GM12892 (cell line): Measurements from ENCODE around the gene TRPM5.

Experiments
- DNase-seq: peaks from one replicate; pipeline ENCODE4 v3.0.0; 2011; ENCODE audit not compliant: insufficient read length
- FAIRE-seq: peaks from 2 replicates; lab custom pipeline; 2011; peaks lifted over from hg19 to GRCh38; lab: Jason Lieb, UNC
- POLR2A ChIP-seq: IDR thresholded peaks from 2 replicates; pipeline ENCODE4 v1.6.1; 2011; ENCODE audit warnings: low read depth, low read length, control low read depth
- POLR2AphosphoS5 ChIP-seq: IDR thresholded peaks from 2 replicates; pipeline ENCODE4 v1.6.1; 2011; ENCODE audit warnings: low read depth, low read length, control low read depth
- TAF1 ChIP-seq: IDR thresholded peaks from 2 replicates; pipeline ENCODE4 v1.6.1; 2011; ENCODE audit warnings: low read depth, mild to moderate bottlenecking, control low read depth, low read length, borderline replicate concordance

TRPM5 gene

DNA sequence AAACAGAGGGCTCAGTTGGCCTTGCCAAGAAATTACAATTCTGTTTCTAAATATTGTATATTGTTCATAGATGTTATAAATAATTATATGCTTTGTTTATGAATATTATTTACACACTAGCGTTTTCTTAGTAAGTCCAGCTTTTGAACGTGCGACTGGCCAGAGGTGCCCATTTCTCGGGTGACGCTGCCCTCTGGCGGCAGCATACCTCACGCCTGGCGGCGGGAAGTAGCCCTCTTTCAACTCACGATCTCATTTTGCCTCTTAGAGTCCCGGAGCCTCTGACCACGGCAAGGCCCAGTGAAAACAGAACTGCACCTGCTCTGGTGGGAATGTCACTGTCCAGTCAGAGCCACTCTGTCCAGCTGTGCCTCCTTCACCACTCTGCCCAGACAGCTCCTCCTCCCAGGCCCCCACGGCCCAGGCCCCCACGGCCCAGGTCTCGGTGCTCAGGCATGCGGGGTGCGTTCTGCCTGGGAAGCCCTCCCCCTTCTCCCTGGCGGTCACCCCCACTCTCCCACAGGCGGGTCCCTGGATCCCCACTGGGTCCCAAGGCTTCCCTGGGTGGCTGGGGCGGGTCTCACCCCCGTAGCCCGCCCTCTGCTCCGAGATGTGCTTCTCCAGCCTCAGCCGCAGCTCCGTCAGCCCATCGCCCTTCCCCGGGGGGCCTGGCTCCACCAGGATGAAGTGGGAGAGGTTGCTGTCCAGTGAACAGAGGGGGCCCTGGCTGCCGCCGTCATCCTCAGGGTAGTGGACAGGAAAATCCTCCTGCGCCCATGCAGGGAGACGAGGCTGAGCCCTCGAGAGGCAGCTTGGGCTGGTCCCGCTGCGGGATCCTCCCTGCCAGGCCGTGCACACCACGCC is 24.4 kb downstream of the TRPM5 start:
- FAIRE-seq = peak; percentile 74
- TF ChIP-seq TAF1 (no peak), POLR2AphosphoS5 (no peak), POLR2A (no peak)
- DNase-seq = peak; percentile 85

DNA sequence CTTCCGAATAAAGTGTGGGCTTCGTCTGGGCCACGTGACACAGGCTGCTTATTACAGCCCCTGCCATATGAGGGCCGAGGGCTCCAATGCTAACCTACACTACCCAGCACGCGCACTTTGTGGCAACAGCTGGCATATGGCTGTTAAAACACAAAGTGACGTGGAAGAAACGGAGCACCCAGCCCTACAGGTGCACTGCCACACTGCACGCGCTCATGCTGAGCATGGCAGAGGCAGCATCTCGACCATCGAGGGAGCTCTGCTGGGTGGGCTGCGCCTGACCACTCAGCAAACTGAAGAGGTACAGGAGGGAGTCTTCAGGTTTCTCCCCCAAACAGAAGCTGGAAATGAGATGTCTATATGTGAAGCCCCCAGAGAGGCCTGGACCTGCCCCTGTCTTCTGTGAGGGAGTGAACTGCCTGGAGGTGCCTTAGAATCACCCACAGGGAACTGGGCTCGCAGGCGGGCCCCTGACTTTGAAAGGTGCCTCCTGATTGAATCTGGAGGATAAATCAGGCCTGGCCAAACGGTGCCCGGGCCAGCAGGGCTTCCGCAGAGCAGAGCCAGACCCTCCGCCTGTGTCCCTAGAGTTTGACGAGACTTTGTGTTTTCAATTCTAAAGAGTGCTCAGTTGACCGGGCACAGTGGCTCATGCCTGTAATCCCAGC is 25.5 kb downstream of the TRPM5 start:
- FAIRE-seq (no peak), DNase-seq (no peak)
- TF ChIP-seq TAF1 (no peak), POLR2AphosphoS5 (no peak), POLR2A (no peak)

DNA sequence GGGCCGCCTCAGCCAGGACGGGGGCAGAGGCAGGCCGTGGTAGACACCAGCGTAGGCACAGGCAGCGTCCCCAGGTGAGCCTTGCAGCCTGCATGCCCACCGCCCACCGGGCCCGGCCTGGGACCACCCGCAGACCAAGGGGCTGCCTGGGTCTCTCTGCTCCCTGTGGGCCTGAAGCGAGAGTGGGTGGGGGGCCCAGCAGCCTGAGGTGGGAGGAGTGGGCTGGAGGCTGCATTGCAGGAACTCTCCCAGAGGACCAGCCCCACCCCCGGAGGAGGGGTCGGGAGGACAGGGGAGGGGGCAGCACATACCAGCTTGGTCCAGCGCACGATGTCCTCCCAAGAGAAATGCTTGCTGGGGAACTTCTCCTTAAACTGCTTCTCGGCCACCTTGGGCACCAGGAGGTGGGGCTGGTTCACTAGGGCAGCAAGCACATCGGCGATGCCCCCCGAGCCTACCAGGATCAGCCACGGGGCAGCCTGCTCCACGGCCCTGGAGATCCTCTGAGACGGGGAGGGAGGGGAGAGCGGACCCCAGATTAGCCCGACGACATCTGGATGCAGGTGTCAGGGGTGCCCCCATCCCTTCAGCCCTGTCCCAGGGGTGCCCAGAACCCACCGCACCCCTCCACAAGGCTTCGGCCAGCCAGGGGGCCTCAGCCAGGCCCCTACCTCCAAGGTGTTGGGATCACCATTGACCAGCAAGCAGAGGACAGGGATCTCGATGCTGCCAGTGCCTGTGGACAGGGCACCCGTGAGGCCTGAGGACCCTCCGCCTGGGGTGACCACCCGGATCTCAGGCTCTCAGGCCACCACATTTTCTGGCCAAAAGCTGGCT is 26.2 kb downstream of the TRPM5 start:
- FAIRE-seq (no peak), DNase-seq (no peak)
- TF ChIP-seq POLR2AphosphoS5 (no peak), POLR2A (no peak), TAF1 (no peak)

DNA sequence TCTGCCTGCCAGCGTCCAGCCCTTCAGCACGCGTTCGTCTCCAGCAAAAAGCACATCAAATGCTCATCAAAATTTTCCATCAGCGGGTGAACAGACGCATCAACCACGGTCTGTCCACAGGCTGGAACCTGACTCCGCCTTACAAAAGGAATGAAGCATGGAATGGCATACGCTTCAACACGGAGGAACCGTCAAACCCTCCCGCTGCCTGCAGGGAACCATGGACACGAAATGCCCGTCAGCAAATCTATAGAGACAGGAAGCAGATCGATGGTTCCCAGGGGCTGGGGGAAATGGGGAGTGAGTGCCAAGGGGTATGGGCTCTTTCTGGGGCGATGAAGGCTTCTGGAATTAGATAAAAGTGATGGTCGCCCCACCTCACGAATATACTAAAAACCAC is 27.5 kb downstream of the TRPM5 start:
- FAIRE-seq = no peak
- TF ChIP-seq POLR2A (no peak), TAF1 (no peak), POLR2AphosphoS5 (no peak)
- no peak for DNase-seq

DNA sequence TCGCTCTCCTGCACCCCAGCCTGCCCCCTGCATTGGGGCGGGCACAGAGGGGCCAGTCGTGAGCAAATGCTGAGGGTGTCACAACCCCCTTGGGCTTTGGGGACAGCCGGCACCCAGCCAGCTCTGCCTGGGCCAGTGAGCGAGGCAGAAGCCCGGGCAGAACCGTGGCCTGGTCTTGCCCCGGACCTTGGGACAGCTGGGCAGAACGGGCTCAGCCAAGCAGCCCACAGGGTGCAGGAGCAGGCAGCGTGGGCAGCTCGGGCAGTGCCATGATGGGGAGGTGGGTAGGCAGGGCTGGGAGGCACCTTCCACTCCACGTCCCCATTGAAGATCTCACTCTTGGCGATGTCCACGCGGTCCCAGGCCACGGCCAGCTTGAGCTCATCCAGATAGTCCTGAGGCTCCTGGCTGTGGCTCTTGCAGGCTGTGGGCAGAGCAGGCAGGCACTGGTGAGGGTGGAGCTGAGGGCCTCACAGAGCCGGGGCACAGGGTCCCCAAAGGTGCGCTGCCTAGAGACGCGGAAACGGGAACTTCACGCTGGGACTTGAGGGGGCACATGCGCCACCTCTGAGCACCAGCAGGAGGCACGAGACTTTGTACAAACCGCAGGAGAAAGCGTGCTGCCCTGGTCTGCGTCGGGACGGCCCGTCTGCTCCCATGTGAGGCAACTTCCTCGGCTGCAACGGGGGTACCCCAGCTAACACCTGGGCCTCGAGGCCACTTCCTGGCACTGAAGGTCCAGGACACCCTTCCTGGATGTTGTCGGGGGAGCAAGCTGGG is 28.5 kb downstream of the TRPM5 start:
- FAIRE-seq = no peak
- TF ChIP-seq TAF1 (no peak), POLR2A (no peak), POLR2AphosphoS5 (no peak)

DNA sequence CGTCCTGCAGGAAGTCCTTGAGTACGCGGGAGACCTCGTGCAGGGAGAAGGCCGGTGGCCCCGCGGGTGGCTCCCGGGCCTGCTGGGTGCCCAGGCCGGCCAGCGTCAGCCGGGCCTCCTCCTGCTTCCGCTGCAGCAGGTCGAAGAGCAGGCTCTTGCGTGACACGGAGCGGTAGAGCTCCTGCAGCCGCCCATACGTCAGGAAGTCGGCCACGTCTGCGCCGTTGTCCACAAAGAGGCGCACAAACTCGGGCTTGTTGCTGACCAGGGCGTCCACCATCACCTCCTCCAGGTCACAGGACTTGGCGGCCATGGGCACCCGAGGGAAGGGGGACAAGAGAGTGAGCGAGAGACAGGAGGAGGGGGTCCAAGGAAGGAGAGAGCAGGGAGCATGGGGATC is 29.1 kb downstream of the TRPM5 start:
- TF ChIP-seq POLR2A = no peak
- no peak for TF ChIP-seq TAF1
- no peak for TF ChIP-seq POLR2AphosphoS5
- FAIRE-seq (no peak), DNase-seq (no peak)

More for the DNA sequence above, 28.5 kb downstream of the TRPM5 start:
- DNase-seq = no peak

DNA sequence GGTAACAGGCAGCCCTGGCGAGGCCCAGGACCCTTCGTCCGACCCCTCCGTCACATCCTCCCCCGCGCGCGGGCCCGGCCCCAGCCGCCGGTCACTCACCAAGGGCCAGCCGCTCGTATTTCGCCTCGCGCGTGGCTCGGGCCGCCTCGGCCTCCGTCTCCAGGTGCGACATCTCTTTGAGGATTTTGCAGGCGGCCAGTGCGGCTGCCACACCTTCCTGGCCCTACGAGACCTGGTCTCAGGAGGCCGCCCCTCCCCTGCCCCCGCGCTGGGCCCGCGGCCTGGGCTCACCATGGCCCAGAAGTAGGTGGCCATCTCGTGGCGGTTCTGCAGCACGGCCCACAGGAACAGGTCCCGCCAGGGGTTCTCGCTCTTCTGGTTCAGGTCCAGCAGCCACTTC is 29.7 kb downstream of the TRPM5 start:
- no peak for TF ChIP-seq POLR2AphosphoS5
- TF ChIP-seq TAF1 = no peak
- TF ChIP-seq POLR2A = no peak

DNA sequence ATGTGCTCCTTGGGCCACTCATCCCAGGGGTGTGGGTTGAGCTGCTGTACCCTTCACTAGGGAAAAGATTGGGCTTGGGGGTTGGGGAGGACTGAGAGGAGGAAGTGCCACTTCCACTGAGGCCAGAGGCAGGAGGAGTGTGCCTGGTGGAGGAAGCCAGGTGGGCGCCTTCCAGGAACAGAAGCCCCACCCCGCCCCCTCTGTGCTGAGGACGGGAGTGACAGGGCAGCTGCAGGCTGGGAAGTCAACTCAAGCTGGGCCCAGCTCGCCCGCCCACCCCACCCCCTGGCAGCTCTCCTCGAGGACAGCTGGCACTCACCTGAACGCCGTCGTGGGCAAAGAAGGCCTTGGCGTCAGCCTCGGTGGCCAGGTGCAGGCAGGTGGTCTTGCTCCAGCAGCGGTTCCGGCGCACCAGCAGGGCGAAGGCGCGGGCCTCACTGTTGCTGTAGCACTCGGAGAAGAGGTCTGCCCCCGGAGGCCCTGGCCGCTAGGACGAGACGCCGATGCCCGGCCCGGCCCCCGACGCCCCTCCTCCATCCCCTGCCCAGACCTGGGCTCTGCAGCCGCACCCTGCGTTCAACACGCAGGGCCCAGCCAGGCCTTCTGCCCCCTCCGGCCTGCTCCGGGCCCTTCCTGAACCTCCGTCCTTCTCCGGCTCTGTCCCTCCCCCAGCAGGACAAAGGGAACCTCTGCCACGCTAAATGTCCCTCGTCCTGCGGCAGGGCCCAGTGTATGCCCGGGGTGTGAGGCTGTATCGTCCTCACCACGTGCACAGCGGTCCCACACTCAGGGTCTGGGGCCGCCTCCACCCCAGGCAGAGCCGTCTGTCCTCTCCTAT is 30.4 kb downstream of the TRPM5 start:
- no peak for FAIRE-seq
- DNase-seq = no peak
- TF ChIP-seq POLR2A (no peak), TAF1 (no peak), POLR2AphosphoS5 (no peak)

More for the DNA sequence above, 29.7 kb downstream of the TRPM5 start:
- FAIRE-seq (no peak), DNase-seq (no peak)

DNA sequence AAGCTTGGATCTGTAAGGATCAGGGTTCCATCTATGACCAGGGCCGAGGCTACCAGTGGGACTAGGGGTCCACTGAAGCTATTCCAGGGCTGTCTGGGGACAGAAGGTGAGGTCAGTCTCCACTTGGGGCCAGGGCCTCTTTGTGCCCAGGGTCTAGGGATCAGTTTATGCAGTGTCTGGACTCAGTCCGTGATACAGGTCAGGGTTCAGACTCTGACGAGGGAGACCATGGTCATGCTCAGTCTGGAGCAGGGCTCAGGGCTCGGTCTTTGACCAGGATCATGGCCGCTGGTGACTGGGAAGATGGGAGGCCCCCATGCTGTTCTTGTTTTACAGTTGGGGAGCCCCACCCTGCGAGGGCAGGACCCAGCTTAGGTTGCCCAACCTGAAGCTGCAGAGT is 32.0 kb downstream of the TRPM5 start:
- DNase-seq (no peak), FAIRE-seq (no peak)
- no peak for TF ChIP-seq POLR2AphosphoS5

DNA sequence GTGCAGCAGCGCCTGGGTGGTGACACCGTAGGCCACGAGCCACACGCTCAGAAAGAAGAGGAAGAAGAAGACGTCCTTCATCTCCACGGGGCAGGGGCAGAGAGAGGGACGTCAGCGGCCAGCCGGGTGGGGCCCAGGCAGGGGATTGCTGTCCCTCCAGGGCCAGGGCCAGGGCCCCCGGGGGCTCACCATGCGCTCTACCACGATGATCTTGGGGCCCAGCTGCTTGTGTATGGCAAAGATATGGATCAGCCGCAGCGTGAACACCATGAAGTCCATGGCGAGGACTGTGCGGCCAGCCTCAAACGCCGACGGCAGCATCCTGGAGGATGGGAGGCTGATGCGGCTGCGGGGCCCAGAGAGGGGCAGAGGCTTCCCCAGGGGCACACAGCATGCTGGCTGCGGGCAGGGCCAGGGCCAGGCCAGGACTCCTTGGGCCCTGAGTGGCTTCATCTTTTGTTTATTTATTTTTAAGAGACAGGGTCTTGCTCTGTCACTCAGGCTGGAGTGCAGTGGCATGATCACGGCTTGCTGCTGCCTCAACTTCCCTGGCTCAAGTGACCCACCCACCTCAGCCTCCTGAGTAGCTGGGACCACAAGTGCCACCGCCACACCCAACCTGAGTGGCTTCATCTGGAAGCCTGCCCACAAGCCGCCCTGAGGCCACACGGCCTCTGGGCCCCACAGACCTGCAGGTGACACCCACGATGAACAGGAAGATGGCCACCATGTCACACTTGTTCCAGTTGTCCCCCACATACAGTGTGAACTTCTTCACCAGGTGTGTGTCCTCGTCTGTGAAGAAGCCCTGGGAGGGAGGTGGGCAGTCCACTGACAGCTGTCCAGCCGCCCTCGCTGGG is 32.6 kb downstream of the TRPM5 start:
- FAIRE-seq = no peak
- DNase-seq = no peak
- no peak for TF ChIP-seq POLR2AphosphoS5
- TF ChIP-seq POLR2A = no peak
- no peak for TF ChIP-seq TAF1
